NCI-H2196 (cell line): Measurements from ENCODE around the gene PTBP2.

Experiments used
- DNase-seq: peaks from one replicate; lab custom pipeline; 2025; ENCODE audit not compliant: unreplicated experiment; lab: John Stamatoyannopoulos, UW

PTBP2 gene, protein sequence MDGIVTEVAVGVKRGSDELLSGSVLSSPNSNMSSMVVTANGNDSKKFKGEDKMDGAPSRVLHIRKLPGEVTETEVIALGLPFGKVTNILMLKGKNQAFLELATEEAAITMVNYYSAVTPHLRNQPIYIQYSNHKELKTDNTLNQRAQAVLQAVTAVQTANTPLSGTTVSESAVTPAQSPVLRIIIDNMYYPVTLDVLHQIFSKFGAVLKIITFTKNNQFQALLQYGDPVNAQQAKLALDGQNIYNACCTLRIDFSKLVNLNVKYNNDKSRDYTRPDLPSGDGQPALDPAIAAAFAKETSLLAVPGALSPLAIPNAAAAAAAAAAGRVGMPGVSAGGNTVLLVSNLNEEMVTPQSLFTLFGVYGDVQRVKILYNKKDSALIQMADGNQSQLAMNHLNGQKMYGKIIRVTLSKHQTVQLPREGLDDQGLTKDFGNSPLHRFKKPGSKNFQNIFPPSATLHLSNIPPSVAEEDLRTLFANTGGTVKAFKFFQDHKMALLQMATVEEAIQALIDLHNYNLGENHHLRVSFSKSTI

DNA sequence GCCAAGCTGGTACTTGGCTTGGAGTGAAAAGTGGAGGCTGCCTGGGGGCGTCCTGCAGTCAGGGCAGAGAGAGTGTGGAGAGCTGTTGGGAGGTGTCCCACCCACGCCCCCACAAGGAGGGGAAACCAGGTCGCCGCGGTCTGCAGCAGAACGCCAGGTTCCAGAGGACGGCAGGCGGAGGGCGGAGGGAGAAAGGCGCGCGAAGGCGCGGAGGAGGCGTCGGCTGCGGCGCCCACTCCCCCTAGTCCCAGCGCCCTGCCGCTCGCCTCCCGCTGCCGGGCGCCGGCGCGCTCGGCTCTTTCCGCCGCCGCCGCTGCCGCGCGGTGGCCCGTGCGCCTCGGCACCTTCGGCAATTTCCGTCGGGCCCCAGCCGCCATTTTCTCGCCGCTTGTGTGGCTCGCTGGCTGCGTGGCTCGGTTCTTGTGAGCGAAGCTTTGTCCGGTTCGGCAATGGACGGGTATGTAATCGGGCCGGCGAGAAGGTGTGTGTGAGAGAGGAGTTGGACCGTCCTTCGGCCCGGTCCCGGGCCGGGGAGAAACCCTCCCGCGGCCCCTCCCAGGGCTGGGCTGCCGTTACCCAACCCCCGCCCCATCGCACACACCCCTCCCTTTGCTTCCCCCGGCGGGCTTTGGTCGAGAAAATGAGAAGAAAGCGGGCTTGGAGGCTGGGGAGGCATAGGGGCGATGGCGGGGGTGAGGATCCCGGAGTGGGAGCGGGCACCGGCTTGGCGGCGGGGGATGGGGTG, at the start of gene PTBP2:
Gene PTBP2 (plus strand): TSS at position 369 of the 745 bp plus-strand sequence. CDS start 81 bp downstream, at position 450.
- peak; percentile 87 for DNase-seq

DNA sequence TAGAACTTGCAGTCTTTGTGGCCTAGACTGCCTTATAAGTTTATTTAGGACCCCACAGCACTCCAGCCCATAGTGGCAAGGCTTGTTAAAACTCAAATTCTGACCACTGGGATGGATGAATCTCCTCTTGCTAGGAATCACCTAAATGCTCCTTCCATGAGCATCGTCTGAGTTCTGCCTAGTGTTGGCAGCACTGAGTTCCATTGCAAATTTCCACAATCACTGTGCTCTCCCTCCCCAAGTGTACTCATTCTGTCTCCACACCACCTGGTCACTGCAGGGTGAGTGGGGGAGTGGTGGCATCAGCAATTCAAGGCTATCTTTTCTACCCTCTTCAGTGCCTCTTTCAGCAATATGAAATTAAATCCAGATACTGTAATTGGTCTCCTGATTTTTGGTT, 46.7 kb upstream of the PTBP2 start:
- no peak for DNase-seq

DNA sequence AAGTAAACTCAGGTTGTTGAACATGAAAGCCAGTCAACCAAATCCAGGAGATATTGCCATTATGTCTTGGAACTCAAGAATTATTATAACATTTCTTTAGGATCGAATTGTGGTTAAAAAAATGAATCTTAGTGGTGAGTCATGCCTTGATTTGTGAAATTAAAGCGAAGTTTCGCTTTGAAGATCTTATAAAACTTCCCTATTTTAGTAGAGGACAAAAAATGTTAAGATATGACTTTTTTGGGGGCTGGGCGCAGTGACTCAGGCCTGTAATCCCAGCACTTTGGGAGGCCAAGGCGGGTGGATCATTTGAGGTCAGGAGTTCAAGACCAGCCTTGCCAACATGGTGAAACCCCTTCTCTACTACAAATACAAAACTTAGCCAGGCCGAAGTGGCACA, 39.5 kb upstream of the PTBP2 start:
- DNase-seq, result no peak

DNA sequence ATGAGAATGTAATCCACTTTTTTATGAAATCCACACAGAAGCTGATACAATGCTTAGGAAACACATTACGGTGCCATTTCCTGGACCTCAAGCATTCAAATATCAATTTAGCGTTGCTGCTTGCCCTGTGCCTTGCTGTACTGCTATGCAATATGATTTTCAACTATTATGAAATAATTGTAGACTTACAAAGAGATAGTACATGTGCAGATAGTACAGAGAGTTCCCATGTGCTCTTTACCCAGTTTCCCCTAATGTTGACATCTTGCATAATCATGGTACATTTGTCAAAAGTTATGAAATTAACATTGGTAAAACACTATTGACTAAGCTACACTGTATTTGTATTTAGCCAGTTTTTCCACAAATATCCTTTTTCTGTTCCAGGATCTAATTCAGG, 37.7 kb upstream of the PTBP2 start:
- DNase-seq, result no peak

DNA sequence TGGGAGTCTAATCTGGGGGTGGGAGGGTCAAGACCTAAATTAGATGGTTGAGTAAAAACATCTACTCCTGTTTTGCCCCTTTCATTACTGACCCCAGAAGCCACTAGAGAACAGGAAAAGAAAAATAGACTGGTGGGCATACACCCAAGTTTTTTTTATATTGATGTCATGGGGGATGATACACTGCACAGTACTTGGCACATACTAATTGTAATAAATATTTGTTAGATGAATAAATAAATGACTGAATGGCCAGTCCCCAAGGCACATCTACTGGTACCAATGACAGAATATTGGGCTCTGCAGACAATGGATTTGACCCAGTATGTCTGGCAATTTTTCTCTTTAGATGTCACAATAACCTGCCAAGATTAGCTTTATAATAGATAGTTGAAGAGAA, 36.8 kb upstream of the PTBP2 start:
- DNase-seq, result no peak

DNA sequence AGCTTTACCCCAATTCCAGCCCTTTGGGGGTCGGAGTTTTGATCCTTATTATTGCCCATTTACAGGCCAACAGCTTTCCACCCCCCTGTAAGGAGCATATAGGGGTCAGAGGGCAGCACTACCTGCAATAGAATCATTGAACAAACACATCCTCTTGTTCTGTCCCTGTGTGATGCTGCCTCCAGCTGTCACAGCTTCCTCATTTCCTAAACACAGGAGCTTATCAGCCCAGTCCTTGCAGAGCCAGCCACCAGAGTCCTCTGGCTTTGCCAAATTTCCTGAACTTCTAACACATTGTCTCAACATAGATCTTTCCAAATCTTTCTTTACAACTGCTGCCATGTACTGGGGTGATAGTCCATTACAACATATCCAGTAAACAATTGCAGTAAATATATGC, 32.8 kb upstream of the PTBP2 start:
- no peak for DNase-seq

DNA sequence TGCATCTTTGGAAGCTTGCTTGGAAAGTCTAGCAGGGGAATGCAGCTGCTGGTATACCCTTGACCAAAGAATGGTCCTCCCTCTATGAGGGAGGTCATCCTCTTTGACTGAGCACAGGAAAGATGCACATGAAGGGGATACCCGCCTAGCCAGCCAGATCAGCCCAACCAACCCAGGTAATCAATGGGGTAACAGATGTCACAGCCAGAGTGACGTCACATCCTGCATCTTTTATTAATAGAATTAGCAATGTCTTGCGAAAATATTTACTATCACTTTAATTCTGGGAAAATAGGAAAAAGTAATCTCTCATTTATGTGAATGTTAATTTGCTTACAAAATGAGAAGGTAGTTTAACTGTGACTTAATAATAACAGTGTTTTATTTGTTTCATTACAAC, 25.6 kb upstream of the PTBP2 start:
- DNase-seq, result no peak

DNA sequence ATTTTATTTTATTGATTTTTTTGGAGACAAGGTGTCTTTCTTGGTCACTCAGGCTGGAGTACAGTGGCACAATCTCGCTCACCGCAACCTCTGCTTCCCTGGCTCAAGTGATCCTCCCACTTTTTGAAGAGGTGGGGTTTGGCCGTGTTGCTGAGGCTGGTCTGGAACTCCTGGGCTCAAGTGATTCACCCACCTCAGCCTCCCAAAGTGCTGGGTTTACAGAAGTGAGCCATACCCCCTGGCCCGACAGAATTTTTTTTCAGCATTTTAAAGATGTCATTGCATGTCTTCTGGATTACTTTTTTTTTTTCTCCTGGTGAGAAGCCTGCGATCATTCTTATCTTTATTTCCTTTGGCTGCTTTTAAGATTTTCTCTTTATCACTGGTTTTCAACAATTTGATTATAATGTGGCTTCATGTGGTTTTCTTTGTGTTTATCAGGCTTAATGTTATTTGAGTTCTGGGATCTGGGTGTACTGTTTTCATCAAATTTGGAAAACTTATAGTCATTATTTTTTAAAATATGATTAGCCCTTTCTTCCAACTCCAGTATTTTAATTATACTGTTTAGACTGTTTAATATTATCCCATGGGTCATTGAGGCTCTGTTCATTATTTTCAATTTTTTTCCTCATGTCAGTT, 23.1 kb upstream of the PTBP2 start:
- DNase-seq, result no peak

DNA sequence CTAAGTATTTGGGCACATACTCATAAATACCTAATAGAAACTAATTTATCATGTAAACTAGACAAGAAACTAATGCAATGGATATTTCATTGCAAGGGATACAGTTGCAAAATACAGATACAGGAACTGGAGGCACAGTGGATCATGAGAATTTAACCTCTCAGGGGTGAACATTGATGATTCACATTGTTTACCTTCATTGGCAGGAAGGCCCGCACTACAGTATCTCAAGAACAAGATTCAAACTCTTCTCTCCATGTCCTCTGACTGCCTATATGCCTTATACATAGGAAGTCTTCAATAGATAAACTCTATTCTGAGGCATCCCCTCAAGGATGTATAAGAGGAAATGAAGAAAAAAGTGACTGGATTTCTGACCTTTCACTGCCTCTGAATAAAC, 18.4 kb upstream of the PTBP2 start:
- no peak for DNase-seq

DNA sequence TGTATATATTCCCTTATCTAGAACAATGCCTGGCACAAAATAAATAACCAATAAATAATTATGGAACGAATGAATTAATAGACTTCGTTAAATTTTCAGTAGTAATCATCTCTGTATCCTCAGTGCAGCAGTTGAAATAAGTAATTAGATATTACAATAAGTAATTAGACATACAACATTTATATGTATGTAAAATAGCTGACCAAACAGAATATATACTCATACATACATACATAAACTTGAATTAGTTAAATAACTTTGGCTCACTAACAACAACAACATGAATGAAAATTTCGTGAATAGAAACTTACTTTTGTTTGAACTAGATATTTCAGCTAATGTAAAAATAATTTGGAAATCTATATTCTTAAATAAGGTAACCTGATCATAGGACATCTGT, 14.6 kb upstream of the PTBP2 start:
- no peak for DNase-seq

DNA sequence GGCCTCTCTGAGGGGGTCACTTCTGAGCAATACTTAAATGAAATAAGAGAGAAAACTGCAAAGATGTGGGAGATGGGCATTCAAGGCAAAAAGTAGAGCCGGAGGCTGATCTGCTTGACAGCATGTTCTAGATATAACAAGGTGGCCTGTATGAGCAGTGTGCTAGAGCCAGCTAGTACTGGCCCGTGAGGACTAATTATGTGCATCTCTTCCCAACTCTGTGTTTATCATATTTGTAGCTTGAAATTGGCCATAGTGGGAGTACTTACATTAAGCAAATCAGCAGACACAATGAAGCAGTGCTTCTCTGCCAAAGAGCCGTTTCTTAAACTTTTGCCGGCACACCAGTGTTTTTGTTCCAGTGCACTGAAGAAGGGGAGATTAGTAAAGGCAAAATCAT, 13.1 kb upstream of the PTBP2 start:
- DNase-seq, result no peak

DNA sequence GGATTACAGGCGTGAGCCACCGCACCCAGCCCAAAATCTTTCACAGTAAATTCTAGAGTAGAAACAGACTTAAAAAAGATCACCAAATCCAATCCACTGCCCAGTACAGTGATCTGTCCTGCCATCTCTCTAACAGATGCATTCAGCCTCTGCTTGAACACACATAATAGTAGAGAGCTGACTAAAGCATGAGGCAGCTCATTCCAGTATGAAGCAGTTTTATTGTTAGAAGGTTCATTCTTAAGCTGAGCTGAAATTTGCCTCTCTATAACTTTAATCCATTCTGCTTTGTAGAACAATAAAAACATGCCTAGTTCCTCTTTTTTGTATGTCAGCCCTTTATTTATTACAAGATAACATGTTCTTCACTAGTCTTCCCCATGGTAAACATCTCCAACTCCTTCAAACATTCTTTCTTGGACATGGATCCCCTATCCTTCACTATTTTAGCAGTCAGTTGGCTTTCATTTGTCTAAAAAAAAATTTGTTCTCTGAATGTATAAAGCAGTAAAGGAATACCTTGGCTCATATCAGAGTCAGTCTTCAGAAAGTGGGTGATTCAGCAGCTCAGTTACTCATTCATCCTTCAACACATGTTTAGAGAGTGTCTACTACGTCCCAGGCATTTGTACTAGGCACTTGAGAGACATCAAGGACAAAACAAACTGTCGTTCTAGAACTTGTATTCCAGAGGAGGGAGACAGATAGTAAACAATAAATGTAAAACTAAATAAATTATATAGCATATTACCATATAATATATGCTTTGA, 10.7 kb upstream of the PTBP2 start:
- no peak for DNase-seq

DNA sequence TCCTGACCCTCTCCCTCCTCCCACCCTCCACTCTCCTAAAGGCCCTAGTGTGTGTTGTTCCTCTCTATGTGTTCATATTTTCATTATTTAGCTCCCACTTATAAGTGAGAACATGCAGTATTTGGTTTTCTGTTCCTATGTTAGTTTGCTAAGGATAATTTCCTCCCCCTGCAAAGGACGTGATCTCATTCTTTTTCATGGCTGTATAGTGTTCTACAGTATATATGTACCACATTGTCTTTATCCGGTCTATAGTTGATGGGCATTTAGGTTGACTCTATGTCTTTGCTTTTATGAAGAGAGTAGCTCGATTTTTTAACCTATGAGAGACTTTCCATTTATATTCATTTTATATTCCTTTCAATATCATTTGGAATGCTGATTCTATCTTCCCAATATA, 7.9 kb upstream of the PTBP2 start:
- no peak for DNase-seq

DNA sequence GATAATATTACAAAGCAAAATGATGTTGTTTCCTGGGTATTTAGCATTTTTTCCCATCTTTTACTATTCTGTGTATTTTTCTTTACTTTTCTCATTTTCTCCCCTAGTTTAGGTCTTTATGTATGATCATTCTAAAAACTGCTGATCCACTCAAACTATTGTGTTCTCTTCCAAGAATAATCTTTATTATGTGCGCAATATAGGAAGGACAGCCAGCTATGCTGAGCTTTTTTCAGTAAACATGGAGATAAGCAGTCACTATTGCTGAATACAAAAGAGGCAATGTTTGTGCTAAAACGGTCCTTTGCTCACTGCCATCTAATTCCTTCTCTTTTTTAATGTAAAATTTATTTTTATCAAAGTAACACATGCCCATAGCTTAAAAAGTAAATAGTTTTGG, 6.7 kb upstream of the PTBP2 start:
- no peak for DNase-seq

DNA sequence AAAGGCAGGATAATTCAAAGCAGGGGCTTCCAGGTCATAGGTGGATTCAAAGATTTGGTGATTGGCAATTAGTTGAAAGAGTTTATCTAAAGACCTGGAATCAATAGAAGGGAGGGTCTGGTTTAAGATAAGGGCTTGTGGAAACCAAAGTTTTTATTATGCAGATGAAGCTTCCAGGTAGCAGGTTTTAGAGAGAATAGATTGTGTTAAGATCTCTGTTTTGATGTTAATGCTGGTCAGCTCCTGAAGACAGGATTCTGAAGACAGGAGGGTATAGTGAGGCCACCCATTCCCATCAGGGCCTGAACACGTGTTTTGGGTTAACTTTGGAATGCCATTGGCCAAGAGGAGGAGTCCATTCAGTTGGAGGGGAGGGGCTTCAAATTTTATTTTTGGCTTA, 6.1 kb upstream of the PTBP2 start:
- DNase-seq, result no peak

DNA sequence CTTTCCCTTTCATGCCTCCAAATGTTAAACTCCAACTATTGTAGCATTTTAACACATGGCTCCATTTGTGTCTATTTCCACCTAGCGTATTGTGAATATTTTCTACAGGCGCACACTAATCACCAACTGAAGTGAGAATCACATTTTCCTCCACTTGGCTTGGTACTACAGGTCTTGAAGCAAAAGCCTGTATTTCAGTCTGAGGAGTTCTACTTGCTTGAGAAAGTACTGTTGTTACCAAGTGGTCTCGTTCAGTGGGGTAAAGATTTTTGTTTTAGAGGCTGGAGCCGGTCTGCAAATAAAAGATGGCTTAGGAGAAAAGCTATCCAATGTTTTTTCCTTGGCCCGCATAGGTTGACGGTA, 550 bp upstream of the PTBP2 start:
- no peak for DNase-seq

DNA sequence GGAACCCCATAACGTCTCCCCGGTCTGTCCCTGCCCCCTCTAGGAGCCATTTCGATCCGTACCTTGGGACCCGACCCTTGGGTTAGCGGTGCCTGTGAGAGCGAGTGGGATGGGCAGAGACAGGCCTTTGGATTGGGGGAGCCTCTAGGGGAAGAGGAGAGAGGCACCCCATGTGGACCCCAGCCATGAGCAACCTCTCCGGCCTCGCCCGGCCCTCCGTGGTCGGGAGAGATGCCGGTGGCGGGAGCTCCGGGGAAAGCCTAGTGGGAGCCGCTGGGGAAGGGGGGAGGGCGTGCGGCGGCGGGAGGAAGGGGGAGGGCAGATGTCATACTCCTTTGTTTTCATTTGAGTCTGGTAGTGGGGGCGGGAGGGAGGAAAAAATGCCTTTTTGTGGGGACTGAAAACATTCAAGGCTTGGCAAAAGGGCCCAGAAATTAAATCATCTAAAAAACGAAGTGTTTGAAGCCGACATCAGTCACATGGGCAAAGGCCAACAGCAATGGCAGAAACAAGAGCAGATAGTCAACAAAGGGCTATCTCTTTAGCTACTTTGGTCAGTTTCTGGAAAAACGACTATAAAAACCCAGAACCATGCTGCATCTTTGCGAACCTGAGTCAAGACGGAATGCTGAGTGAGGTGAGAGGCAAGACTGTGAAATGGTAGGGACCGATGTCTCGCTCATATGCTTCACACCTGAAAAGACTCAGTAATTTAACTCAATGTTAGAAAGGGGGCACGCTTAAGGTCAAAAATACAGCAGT, 758 bp downstream of the PTBP2 start:
- DNase-seq, result peak; percentile 44

DNA sequence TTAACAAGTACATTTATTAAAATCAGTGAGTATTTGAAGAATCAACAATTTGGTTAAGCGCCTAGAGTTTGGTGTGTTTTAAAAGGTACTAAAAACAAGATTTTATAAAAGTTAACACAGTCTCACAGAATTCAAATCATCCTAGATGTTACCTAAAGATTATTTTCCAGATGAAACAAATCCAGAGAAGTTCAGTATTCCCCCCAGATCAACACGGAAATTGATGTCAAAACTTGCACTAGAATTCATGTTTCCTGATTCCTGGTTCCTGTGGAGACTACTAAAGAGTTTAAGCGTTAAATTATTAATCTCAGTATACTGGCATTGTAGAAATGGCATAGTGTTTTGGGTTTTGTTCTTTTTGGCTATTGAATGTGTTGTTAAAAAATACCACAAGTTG, 1.4 kb downstream of the PTBP2 start:
- no peak for DNase-seq

DNA sequence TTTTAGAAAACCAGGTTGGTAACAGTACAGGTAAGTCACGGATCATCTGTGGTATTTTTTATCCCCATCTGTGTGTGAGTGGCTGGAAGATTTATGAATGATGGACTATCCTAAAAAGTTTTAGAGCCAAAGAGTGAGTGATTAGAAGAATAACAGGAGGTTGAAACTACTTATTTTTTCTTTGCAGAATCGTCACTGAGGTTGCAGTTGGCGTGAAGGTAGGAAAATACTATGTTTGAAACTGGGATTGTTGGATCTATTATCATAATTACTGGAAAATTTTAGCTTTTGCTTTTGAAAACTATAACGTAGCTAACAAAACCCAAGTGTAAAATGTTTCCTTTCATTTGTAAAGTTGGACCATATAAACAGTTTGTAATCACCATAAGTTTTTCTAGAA, 1.8 kb downstream of the PTBP2 start:
- DNase-seq, result no peak

DNA sequence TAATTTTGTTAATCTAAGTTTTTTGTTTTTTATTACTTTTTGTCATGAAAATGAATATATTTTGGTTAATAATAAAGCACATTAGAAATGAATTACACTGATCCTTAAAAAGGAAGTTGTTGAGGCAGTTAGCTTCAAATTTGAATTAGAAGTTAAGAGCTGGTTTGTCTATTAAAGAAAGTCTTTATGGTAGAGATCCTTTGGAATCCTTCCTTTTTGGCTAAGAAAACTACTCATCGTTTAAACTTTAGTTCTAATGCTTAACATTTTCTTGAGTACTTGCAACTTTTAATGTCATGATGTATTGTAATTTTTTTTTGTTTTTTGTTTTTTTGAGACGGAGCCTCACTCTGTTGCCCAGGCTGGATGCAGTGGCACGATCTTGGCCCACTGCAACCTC, 2.4 kb downstream of the PTBP2 start:
- DNase-seq, result no peak
